Stimulated activated CD4-positive, alpha-beta T cell treated with anti-CD3 and anti-CD28 coated beads, Interleukin-2, amount 100 ng/mL, for 24 hours (primary cell): ENCODE measurements around the gene BDH2.

Experiments
- DNase-seq, 2 donors: peaks; one replicate each; pipeline ENCODE4 v3.0.0-alpha.2; 2020

BDH2 gene

GRCh38 chr4:103099691-103100392, at the start of gene BDH2:
BDH2 (minus strand) TSS chr4:103099834; CDS start chr4:103096254, 3,580 bp downstream.
- peak; percentile 19 to 40 for DNase-seq

- no peak for DNase-seq
Measured at GRCh38 chr4:103144926-103145325, 45.3 kb upstream of the BDH2 start.

- DNase-seq, result no peak
Measured at GRCh38 chr4:103137446-103137827, 37.8 kb upstream of the BDH2 start.

- DNase-seq, result no peak
Measured at GRCh38 chr4:103136671-103137445, 37.2 kb upstream of the BDH2 start.

GRCh38 chr4:103129174-103129573, 29.5 kb upstream of the BDH2 start:
- no peak for DNase-seq

GRCh38 chr4:103126126-103126525, 26.5 kb upstream of the BDH2 start:
- no peak for DNase-seq

GRCh38 chr4:103123114-103123513, 23.5 kb upstream of the BDH2 start:
- no peak for DNase-seq

GRCh38 chr4:103118166-103118565, 18.5 kb upstream of the BDH2 start:
- no peak for DNase-seq

- no peak for DNase-seq
Measured at GRCh38 chr4:103111598-103111997, 12.0 kb upstream of the BDH2 start.

GRCh38 chr4:103108542-103108941, 8.9 kb upstream of the BDH2 start:
- no peak for DNase-seq

- no peak for DNase-seq
Measured at GRCh38 chr4:103105558-103106356, 6.1 kb upstream of the BDH2 start.

- DNase-seq, result no peak
Measured at GRCh38 chr4:103104886-103105285, 5.3 kb upstream of the BDH2 start.

GRCh38 chr4:103100691-103101090, 1.1 kb upstream of the BDH2 start:
- no peak for DNase-seq

- no peak for DNase-seq
Measured at GRCh38 chr4:103098756-103099440, 736 bp downstream of the BDH2 start.

- no peak for DNase-seq
Measured at GRCh38 chr4:103098341-103098740, 1.3 kb downstream of the BDH2 start.

GRCh38 chr4:103097112-103097511, 2.5 kb downstream of the BDH2 start:
- DNase-seq, result no peak

- no peak for DNase-seq
Measured at GRCh38 chr4:103095080-103095479, 4.6 kb downstream of the BDH2 start.

- DNase-seq, result no peak
Measured at GRCh38 chr4:103092245-103092644, 7.4 kb downstream of the BDH2 start.

- DNase-seq, result peak; percentile 13 to 47
Measured at GRCh38 chr4:103091601-103092223, 7.9 kb downstream of the BDH2 start.

GRCh38 chr4:103089481-103089880, 10.2 kb downstream of the BDH2 start:
- DNase-seq, result no peak

- DNase-seq, result no peak
Measured at GRCh38 chr4:103086551-103086950, 13.1 kb downstream of the BDH2 start.

- no peak for DNase-seq
Measured at GRCh38 chr4:103085555-103086196, 14.0 kb downstream of the BDH2 start.
